ENCODE results near the gene NET1.

DNA sequence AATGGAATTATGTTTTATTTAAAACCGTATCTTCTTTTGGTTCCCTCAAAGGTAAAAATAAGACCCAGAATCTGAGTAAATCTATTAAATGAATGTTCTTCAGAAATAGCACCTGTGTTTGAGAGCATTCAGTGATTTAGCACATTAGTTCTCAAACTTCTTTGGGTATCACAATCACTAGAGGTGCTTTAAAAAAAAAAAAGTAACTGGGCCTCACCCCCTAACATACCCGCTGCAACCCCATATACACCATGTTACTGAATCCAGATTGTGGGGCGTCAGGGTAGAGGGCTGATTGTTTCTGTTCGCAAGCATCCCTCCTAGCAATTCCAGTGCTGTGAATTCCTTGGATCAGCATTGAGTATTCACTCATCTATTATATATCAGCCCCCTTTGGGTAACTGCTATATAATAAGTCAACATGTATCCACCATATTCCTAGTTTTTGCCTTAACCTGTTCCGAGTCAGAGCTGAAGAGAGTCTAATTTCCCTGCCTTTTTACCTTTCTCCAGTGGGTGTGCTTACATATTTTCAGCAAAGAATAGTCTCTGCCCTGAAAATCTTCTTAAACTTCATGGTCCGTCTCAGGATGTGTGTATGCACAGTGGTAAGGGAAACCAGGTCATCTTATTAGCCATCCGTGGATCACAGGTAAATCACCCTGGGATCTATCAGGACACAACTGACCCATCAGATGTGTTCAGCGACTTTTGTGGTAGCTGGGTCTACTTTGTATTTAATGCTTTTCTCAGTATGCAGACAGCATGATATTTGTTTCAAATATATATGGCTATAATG is 46.8 kb downstream of the NET1 start:
- TF ChIP-seq, protein P1, sequence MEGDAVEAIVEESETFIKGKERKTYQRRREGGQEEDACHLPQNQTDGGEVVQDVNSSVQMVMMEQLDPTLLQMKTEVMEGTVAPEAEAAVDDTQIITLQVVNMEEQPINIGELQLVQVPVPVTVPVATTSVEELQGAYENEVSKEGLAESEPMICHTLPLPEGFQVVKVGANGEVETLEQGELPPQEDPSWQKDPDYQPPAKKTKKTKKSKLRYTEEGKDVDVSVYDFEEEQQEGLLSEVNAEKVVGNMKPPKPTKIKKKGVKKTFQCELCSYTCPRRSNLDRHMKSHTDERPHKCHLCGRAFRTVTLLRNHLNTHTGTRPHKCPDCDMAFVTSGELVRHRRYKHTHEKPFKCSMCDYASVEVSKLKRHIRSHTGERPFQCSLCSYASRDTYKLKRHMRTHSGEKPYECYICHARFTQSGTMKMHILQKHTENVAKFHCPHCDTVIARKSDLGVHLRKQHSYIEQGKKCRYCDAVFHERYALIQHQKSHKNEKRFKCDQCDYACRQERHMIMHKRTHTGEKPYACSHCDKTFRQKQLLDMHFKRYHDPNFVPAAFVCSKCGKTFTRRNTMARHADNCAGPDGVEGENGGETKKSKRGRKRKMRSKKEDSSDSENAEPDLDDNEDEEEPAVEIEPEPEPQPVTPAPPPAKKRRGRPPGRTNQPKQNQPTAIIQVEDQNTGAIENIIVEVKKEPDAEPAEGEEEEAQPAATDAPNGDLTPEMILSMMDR (conservative IDR thresholded peaks at IDR 0.05), result no peak
- TF ChIP-seq ZFX (IDR thresholded peaks at IDR 0.05), result no peak

Data from C4-2B (cell line).